H9 (cell line): ENCODE measurements around the gene BTBD1. TPM values are rescaled to one million over a fixed set of nuclear protein-coding genes. Genes with fewer than 3 reads are reported as not detected.
"Not testable (repeated sequence)": the region's sequence is repeated elsewhere in the genome, so short reads cannot be mapped to it uniquely, and the experiment has no call there.

Experiments
- DNase-seq: peaks from one replicate; pipeline ENCODE4 v3.0.0-alpha.2; 2017
- H2AFZ ChIP-seq: one replicate; pipeline ENCODE4 v1.6.1; 2013; ENCODE audit warnings: mild to moderate bottlenecking, low read length, control low read depth, moderate library complexity
- H2AK5ac ChIP-seq: 2 replicates; pipeline ENCODE4 v1.6.1; 2013; ENCODE audit warnings: low read length, control low read depth, mixed read lengths; ENCODE audit not compliant: insufficient read length
- H2BK120ac ChIP-seq: one replicate; pipeline ENCODE4 v1.6.1; 2013; ENCODE audit warnings: low read depth, mild to moderate bottlenecking, low read length, control low read depth, inconsistent platforms; ENCODE audit not compliant: poor library complexity, severe bottlenecking
- H2BK12ac ChIP-seq: 2 replicates; pipeline ENCODE4 v1.6.1; 2013; ENCODE audit warnings: low read length, control low read depth, mixed read lengths, low read depth; ENCODE audit not compliant: insufficient read length
- H2BK15ac ChIP-seq: 2 replicates; pipeline ENCODE4 v1.6.1; 2013; ENCODE audit warnings: low read depth, low read length, control low read depth
- H2BK20ac ChIP-seq: one replicate; pipeline ENCODE4 v1.6.1; 2013; ENCODE audit warnings: low read depth, mild to moderate bottlenecking, low read length, control low read depth, inconsistent platforms; ENCODE audit not compliant: poor library complexity, severe bottlenecking
- H2BK5ac ChIP-seq: 2 replicates; pipeline ENCODE4 v1.6.1; 2013; ENCODE audit warnings: low read length, control low read depth, mixed read lengths; ENCODE audit not compliant: insufficient read length
- H3K14ac ChIP-seq: 2 replicates; pipeline ENCODE4 v1.6.1; 2013; ENCODE audit warnings: low read length, control low read depth; ENCODE audit not compliant: insufficient read depth
- H3K18ac ChIP-seq: 2 replicates; pipeline ENCODE4 v1.6.1; 2013; ENCODE audit warnings: low read depth, mild to moderate bottlenecking, mixed read lengths, low read length, control low read depth; ENCODE audit not compliant: insufficient read length
- H3K23ac ChIP-seq: 2 replicates; pipeline ENCODE4 v1.6.1; 2013; ENCODE audit warnings: low read length, control low read depth, mixed read lengths, low read depth; ENCODE audit not compliant: insufficient read length
- H3K23me2 ChIP-seq: 2 replicates; pipeline ENCODE4 v1.6.1; 2013; ENCODE audit warnings: low read depth, mild to moderate bottlenecking, mixed read lengths, low read length, control low read depth; ENCODE audit not compliant: insufficient read length, poor library complexity, severe bottlenecking
- H3K27ac ChIP-seq: 2 replicates; pipeline ENCODE4 v1.5.1; 2013; ENCODE audit warnings: low read length, control low read depth, mixed read lengths, low read depth; ENCODE audit not compliant: insufficient read length
- H3K27me3 ChIP-seq: 2 replicates; pipeline ENCODE4 v1.6.1; 2013; ENCODE audit warnings: low read length, control low read depth, inconsistent platforms; ENCODE audit not compliant: insufficient read depth
- H3K4ac ChIP-seq: 2 replicates; pipeline ENCODE4 v1.6.1; 2013; ENCODE audit warnings: low read depth, mild to moderate bottlenecking, control low read depth, inconsistent platforms, low read length, moderate library complexity
- H3K4me1 ChIP-seq: 2 replicates; pipeline ENCODE4 v1.6.1; 2013; ENCODE audit warnings: low read length, control low read depth, inconsistent platforms; ENCODE audit not compliant: insufficient read depth
- H3K4me2 ChIP-seq: 2 replicates; pipeline ENCODE4 v1.6.1; 2013; ENCODE audit warnings: low read length, control low read depth, mixed read lengths; ENCODE audit not compliant: insufficient read length, insufficient read depth
- H3K56ac ChIP-seq: 2 replicates; pipeline ENCODE4 v1.6.1; 2013; ENCODE audit warnings: low read depth, mild to moderate bottlenecking, mixed read lengths, low read length, control low read depth; ENCODE audit not compliant: insufficient read length
- H3K79me1 ChIP-seq: 2 replicates; pipeline ENCODE4 v1.6.1; 2013; ENCODE audit warnings: low read depth, mild to moderate bottlenecking, moderate library complexity, low read length, control low read depth, inconsistent platforms; ENCODE audit not compliant: insufficient read depth, poor library complexity, severe bottlenecking
- H3K79me2 ChIP-seq: 2 replicates; pipeline ENCODE4 v1.6.1; 2013; ENCODE audit warnings: low read length, control low read depth, inconsistent platforms; ENCODE audit not compliant: insufficient read depth
- H3K9ac ChIP-seq: 2 replicates; pipeline ENCODE4 v1.6.1; 2013; ENCODE audit warnings: low read length, control low read depth, mixed read lengths; ENCODE audit not compliant: insufficient read length; ENCODE audit errors: extremely low read depth
- H3K9me3 ChIP-seq: one replicate; pipeline ENCODE4 v1.6.1; 2013; ENCODE audit warnings: low read depth, low read length, inconsistent platforms; ENCODE audit not compliant: control insufficient read depth
- H3T11ph ChIP-seq: one replicate; pipeline ENCODE4 v1.6.1; 2013; ENCODE audit warnings: mild to moderate bottlenecking, low read length, control low read depth, inconsistent platforms
- H4K20me1 ChIP-seq: one replicate; pipeline ENCODE4 v1.6.1; 2013; ENCODE audit not compliant: control insufficient read depth, insufficient read length, insufficient read depth
- H4K5ac ChIP-seq: 2 replicates; pipeline ENCODE4 v1.6.1; 2013; ENCODE audit warnings: low read depth, mild to moderate bottlenecking, mixed read lengths, low read length, control low read depth; ENCODE audit not compliant: insufficient read length
- H4K8ac ChIP-seq: replicated peaks from 2 replicates; pipeline ENCODE4 v1.6.1; 2013; ENCODE audit warnings: low read length, control low read depth, mixed read lengths, low read depth; ENCODE audit not compliant: insufficient read length
- H4K91ac ChIP-seq: 2 replicates; pipeline ENCODE4 v1.6.1; 2013; ENCODE audit warnings: low read depth, mild to moderate bottlenecking, moderate library complexity, mixed read lengths, low read length, control low read depth; ENCODE audit not compliant: insufficient read length
- H3K27ac Mint-ChIP-seq, 3 experiments: 2 replicates in 2 of 3; 3 replicates in 1 of 3; pipeline ENCODE4 v1.8.0; 2020 to 2021; ENCODE audit warnings: mixed read lengths in 3 of 3, mild to moderate bottlenecking in 1 of 3, moderate library complexity in 1 of 3
- H3K27me3 Mint-ChIP-seq: 2 replicates; pipeline ENCODE4 v1.8.0; 2021; ENCODE audit warnings: low read depth, mild to moderate bottlenecking, moderate library complexity, mixed read lengths
- H3K36me3 Mint-ChIP-seq, 3 experiments: 2 replicates in 2 of 3; 3 replicates in 1 of 3; pipeline ENCODE4 v1.8.0; 2020 to 2021; ENCODE audit warnings: low read depth in 3 of 3, mixed read lengths in 3 of 3; ENCODE audit not compliant: insufficient read depth in 1 of 3
- H3K4me1 Mint-ChIP-seq, 2 experiments: 2 replicates each; pipeline ENCODE4 v1.8.0; 2020; ENCODE audit warnings: mixed read lengths in 2 of 2
- H3K4me3 Mint-ChIP-seq, 2 experiments: 2 replicates in 1 of 2; 3 replicates in 1 of 2; pipeline ENCODE4 v1.8.0; 2020 to 2021; ENCODE audit warnings: mild to moderate bottlenecking in 2 of 2, mixed read lengths in 2 of 2, moderate library complexity in 1 of 2
- H3K9me3 Mint-ChIP-seq, 2 experiments: 2 replicates in 1 of 2; 3 replicates in 1 of 2; pipeline ENCODE4 v1.8.0; 2020; ENCODE audit warnings: mild to moderate bottlenecking in 2 of 2, mixed read lengths in 2 of 2, moderate library complexity in 1 of 2
- CTCF ChIP-seq: fragments of 200-600 bp; sonication (generic); conservative IDR thresholded peaks from 3 replicates; pipeline ENCODE4 v1.8.0; 2021; ENCODE audit warnings: antibody characterized with exemption, mild to moderate bottlenecking
- WGBS: extraction: QIAGEN DNeasy Blood & Tissue Kit; methylation state at CpG from one replicate; pipeline ENCODE4 v1.1.7; 2013; ENCODE audit warnings: missing lambda C conversion rate, low lambda C conversion rate, mixed read lengths; ENCODE audit not compliant: insufficient read length; ENCODE audit errors: extremely low coverage; 5-methylcytosine and 5-hydroxymethylcytosine counted together
- total RNA-seq: library from RNA; stranded (reverse); gene quantifications from 2 replicates; pipeline ENCODE4 v1.2.1, GENCODE V29; 2021

BTBD1 gene
- total RNA-seq, 1 experiment from 2014 or later: 43.3 TPM

- H3K36me3 Mint-ChIP-seq: peaks cover 16 to 33% (median 23%) of the 10 kb centered on the region in 3 experiments
- no peak overlapping the region for H2BK5ac ChIP-seq
- peaks cover 5% of the 10 kb centered on the region for H3K23me2 ChIP-seq
- peaks cover 30 to 35% of the 10 kb centered on the region in 2 experiments for H3K4me1 Mint-ChIP-seq
- H2AFZ ChIP-seq: no peak overlapping the region
- no peak overlapping the region for H4K5ac ChIP-seq
- no peak overlapping the region for H2BK15ac ChIP-seq
- H3K9ac ChIP-seq: peak overlapping the region; percentile 27
- H2AK5ac ChIP-seq: no peak overlapping the region
- no peak overlapping the region for H2BK12ac ChIP-seq
- no CpG with 5 or more reads among the region's 15 CpGs for WGBS
- H3K27ac ChIP-seq: no peak overlapping the region
- no peak overlapping the region for H4K91ac ChIP-seq
- H2BK20ac ChIP-seq: no peak overlapping the region
- DNase-seq: peak; percentile 70
- H3K18ac ChIP-seq: no peak overlapping the region
- H3K4me3 Mint-ChIP-seq: peak overlapping the region; percentile 93 to 100
- H3K9me3 ChIP-seq: no peaks in the 10 kb centered on the region
- H3K27me3 Mint-ChIP-seq: peaks cover 3% of the 10 kb centered on the region; the same call in 1 of the 2 replicates
- H3K4ac ChIP-seq: no peak overlapping the region
- no peak overlapping the region for H2BK120ac ChIP-seq
- peaks cover 5 to 10% of the 10 kb centered on the region in 2 experiments; a peak in 3 of 5 replicates for H3K9me3 Mint-ChIP-seq
- H4K8ac ChIP-seq: no peak overlapping the region
- no peak overlapping the region for H3K14ac ChIP-seq
- H3K79me1 ChIP-seq: no peaks in the 10 kb centered on the region
- no peaks in the 10 kb centered on the region for H4K20me1 ChIP-seq
- peak overlapping the region; percentile 57 for H3K4me2 ChIP-seq
- H3K79me2 ChIP-seq: no peaks in the 10 kb centered on the region; the same call in 1 of the 2 replicates
- no peaks in the 10 kb centered on the region for H3K4me1 ChIP-seq
- H3K56ac ChIP-seq: no peak overlapping the region
- peak overlapping the region; percentile 72 to 90 (median 85); a peak in 6 of 7 replicates for H3K27ac Mint-ChIP-seq
- no peaks in the 10 kb centered on the region for H3K27me3 ChIP-seq
- H3K23ac ChIP-seq: no peak overlapping the region
- H3T11ph ChIP-seq: no peak overlapping the region
- TF ChIP-seq CTCF: peak; percentile 86
Observed at GRCh38 chr15:83010709-83011270, 56.3 kb downstream of the BTBD1 start.

GRCh38 chr15:83000672-83001031 lies 66.4 kb downstream of the BTBD1 start:
- H2BK20ac ChIP-seq, H3K27me3 Mint-ChIP-seq, H3K27ac Mint-ChIP-seq, H4K91ac ChIP-seq, H3K79me2 ChIP-seq, H3K23ac ChIP-seq, H2AFZ ChIP-seq, H2AK5ac ChIP-seq, H3K4ac ChIP-seq, H3K9me3 ChIP-seq, H3K9ac ChIP-seq, H3K79me1 ChIP-seq, H3K14ac ChIP-seq, H2BK12ac ChIP-seq, H2BK5ac ChIP-seq, H3K27me3 ChIP-seq, H2BK15ac ChIP-seq, H3K9me3 Mint-ChIP-seq, H4K20me1 ChIP-seq, H3K4me3 Mint-ChIP-seq, H3K18ac ChIP-seq, DNase-seq, H3K56ac ChIP-seq, H3K4me1 ChIP-seq, H3K27ac ChIP-seq, H4K5ac ChIP-seq, H3T11ph ChIP-seq, H3K4me1 Mint-ChIP-seq, H3K4me2 ChIP-seq, H3K36me3 Mint-ChIP-seq, H2BK120ac ChIP-seq, H4K8ac ChIP-seq, H3K23me2 ChIP-seq: not testable (repeated sequence)
- no CpG with 5 or more reads among the region's 3 CpGs for WGBS
